Activated naive CD8-positive, alpha-beta T cell treated with anti-CD3 and anti-CD28 coated beads for 36 hours (primary cell): ENCODE measurements around the gene STRA8. TPM values are rescaled to one million over a fixed set of nuclear protein-coding genes. Genes with fewer than 3 reads are reported as not detected.

Experiments
- DNase-seq: peaks from one replicate; pipeline ENCODE4 v3.0.0; 2021
- H3K27ac Mint-ChIP-seq: one replicate; pipeline ENCODE4 v1.8.0; 2022; ENCODE audit warnings: mild to moderate bottlenecking, moderate library complexity, mixed read lengths
- H3K27me3 Mint-ChIP-seq: one replicate; pipeline ENCODE4 v1.8.0; 2022; ENCODE audit warnings: mild to moderate bottlenecking, mixed read lengths
- H3K36me3 Mint-ChIP-seq: one replicate; pipeline ENCODE4 v1.8.0; 2021; ENCODE audit warnings: mild to moderate bottlenecking, mixed read lengths
- H3K4me1 Mint-ChIP-seq: one replicate; pipeline ENCODE4 v1.8.0; 2021; ENCODE audit warnings: mixed read lengths
- H3K4me3 Mint-ChIP-seq: one replicate; pipeline ENCODE4 v1.8.0; 2022; ENCODE audit warnings: mild to moderate bottlenecking, moderate library complexity, mixed read lengths
- H3K9me3 Mint-ChIP-seq: one replicate; pipeline ENCODE4 v1.8.0; 2022; ENCODE audit warnings: mixed read lengths
- total RNA-seq, 2 experiments: library from RNA; stranded (reverse); gene quantifications; one replicate each; pipeline ENCODE4 v1.2.3, GENCODE V29; 2021

Gene STRA8
- total RNA-seq, 2 experiments from 2014 or later: not detected

DNA sequence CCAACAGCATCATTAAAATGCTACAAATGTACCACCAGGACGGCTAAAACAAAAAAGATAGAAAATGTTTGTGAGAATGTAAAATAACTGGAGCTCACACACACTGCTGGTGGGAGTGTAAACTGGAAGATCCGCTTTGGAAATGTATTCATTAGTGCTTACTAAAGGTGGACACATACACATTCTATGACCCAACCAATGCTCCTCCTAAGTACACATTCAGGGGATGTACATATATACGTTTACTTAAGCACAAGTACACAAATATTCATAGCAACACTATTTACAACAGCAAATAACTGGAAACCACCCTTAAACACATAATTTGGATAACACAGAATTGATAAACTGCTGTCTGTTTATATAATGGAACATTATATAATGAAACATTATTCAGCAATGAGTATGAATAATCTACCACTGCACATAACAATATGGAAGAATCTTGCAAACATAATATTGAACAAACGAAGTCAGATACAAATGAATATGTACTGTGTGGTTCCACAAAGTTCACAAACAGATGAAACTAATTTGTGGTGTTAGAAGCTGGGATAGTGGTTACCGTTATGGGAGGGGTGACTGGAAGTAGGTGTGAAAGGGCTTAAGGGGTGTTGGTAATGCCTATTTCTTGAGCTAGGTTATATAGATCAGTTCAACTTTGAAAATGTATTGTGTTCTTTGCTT is 52.1 kb downstream of the STRA8 start:
- no peaks in the 10 kb centered on the region for H3K36me3 Mint-ChIP-seq
- H3K4me3 Mint-ChIP-seq: no peak overlapping the region
- H3K27ac Mint-ChIP-seq: no peak overlapping the region
- no peak for DNase-seq
- H3K9me3 Mint-ChIP-seq: no peaks in the 10 kb centered on the region
- peaks cover 8% of the 10 kb centered on the region for H3K27me3 Mint-ChIP-seq
- peaks cover 9% of the 10 kb centered on the region for H3K4me1 Mint-ChIP-seq

DNA sequence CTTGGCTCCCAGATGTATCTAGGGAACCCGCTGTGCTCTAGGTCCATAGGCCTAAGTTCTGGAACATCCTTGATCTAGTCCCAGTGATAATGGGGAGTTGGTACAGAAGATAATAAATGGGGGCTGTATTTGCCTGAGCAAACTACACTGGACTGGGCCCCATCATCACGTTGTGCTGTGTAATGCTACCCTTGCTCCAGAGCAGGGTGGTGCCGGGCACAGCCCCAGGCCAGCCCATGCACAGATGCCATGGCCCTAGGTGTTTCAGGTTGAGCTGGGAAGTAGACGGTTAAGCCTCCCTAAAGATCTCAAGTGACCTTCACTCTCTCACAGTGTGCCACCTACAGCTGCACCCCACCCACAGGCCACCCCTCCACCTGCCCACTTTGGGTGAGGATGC is 53.2 kb downstream of the STRA8 start:
- H3K4me1 Mint-ChIP-seq: peaks cover 3% of the 10 kb centered on the region
- no peaks in the 10 kb centered on the region for H3K27me3 Mint-ChIP-seq
- DNase-seq: no peak
- H3K36me3 Mint-ChIP-seq: no peaks in the 10 kb centered on the region
- no peak overlapping the region for H3K4me3 Mint-ChIP-seq
- no peak overlapping the region for H3K27ac Mint-ChIP-seq
- no peaks in the 10 kb centered on the region for H3K9me3 Mint-ChIP-seq

DNA sequence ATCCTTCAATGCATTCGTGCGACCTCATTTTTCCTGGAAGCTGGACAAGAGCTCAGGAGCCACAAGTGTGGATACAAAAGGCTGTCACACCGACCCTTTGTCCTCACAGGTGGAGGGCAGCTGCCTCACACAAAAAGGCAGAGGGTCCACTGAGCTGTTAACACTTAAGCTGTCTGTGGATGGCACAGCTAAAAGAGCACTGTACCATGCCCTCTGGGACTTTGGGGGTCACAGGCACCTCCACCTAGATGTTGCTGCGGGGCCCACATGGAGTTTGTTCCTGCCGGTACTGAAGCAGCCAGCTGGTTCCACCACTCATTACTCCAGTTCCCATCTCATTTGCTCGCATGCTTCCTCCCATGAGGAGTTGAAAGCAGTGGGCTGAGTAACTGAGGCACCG is 57.0 kb downstream of the STRA8 start:
- DNase-seq: no peak
- no peak overlapping the region for H3K27ac Mint-ChIP-seq
- H3K36me3 Mint-ChIP-seq: no peaks in the 10 kb centered on the region
- H3K9me3 Mint-ChIP-seq: no peaks in the 10 kb centered on the region
- peaks cover 11% of the 10 kb centered on the region for H3K27me3 Mint-ChIP-seq
- no peak overlapping the region for H3K4me3 Mint-ChIP-seq
- H3K4me1 Mint-ChIP-seq: no peaks in the 10 kb centered on the region

DNA sequence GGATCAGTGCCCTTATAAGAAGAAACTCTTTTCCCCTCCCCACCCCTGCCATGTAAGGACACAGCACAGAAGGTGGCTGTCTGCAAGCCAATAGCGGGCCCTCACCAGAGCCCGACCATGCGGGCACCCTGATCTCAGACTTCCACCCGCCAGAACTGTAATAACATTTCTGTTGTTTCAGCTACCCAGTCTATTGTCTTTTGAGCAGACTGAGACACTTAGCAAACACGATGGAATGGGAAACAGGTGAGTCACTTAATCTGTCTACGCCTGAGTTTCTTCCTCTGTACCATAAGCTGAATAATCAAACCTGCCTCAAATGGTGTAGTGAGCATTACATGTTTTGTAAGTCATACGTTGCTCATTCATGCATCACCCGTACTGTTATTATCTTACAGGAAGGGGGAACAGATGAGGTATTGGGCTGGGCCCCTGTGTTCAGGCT is 58.2 kb downstream of the STRA8 start:
- H3K4me3 Mint-ChIP-seq: no peak overlapping the region
- H3K4me1 Mint-ChIP-seq: no peaks in the 10 kb centered on the region
- no peak for DNase-seq
- no peaks in the 10 kb centered on the region for H3K9me3 Mint-ChIP-seq
- H3K36me3 Mint-ChIP-seq: no peaks in the 10 kb centered on the region
- peaks cover 11% of the 10 kb centered on the region for H3K27me3 Mint-ChIP-seq
- H3K27ac Mint-ChIP-seq: no peak overlapping the region

GRCh38 chr7:135299235-135299634 is 65.6 kb downstream of the STRA8 start:
- H3K27ac Mint-ChIP-seq: no peak overlapping the region
- peaks cover 3% of the 10 kb centered on the region for H3K27me3 Mint-ChIP-seq

GRCh38 chr7:135300913-135301765 is 67.5 kb downstream of the STRA8 start:
- Mint-ChIP-seq H3K27ac (no peak overlapping the region), H3K36me3 (no peaks in the 10 kb centered on the region), H3K9me3 (peaks cover 9% of the 10 kb centered on the region), H3K4me3 (no peak overlapping the region), H3K4me1 (no peaks in the 10 kb centered on the region), H3K27me3 (no peaks in the 10 kb centered on the region)
- no peak for DNase-seq

More at GRCh38 chr7:135299235-135299634, 65.6 kb downstream of the STRA8 start:
- peaks cover 9% of the 10 kb centered on the region for H3K9me3 Mint-ChIP-seq
- no peak overlapping the region for H3K4me3 Mint-ChIP-seq
- H3K4me1 Mint-ChIP-seq: no peaks in the 10 kb centered on the region
- H3K36me3 Mint-ChIP-seq: no peaks in the 10 kb centered on the region
- no peak for DNase-seq

Other genes starting within 250 kb of the STRA8 start
- gene AGBL3, start 247.3 kb upstream of the STRA8 start, total RNA-seq: 1 to 10 TPM; 2.2 to 3.6 TPM
- gene TMEM140, start 85.8 kb upstream of the STRA8 start, total RNA-seq: 10 to 100 TPM; 12.7 to 12.8 TPM
- 10 to 100 TPM; 51.7 to 54.4 TPM for gene CYREN, start 63.1 kb upstream of the STRA8 start, total RNA-seq
- 10 to 100 TPM; 12.3 to 14.0 TPM for gene WDR91, start 22.3 kb upstream of the STRA8 start, total RNA-seq